H1 (cell line): ENCODE data around the gene PGPEP1. TPM values are rescaled to one million over a fixed set of nuclear protein-coding genes. Genes with fewer than 3 reads are reported as not detected.

Source experiments
- CTCF ChIA-PET: fragments of 300-600 bp; sonication (Branson Sonifier 250); formaldehyde crosslinking; loops from one replicate; lab custom pipeline; 2021; ENCODE audit not compliant: partially characterized antibody; lab: Charles Lee
- POLR2A ChIA-PET: fragments of 300-600 bp; sonication (Branson Sonifier 250); formaldehyde crosslinking; loops from one replicate; lab custom pipeline; 2021; ENCODE audit warnings: inconsistent platforms; ENCODE audit not compliant: partially characterized antibody; lab: Charles Lee
- DNase-seq, 2 experiments: peaks; one replicate each; pipeline versions ENCODE4 v3.0.0 to v3.0.0-alpha.2; 2010 to 2022; ENCODE audit warnings: low spot score in 2 of 2, low read depth in 1 of 2, mixed read lengths in 1 of 2
- FAIRE-seq: peaks from 2 replicates; lab custom pipeline; 2011; peaks lifted over from hg19 to GRCh38; lab: Jason Lieb, UNC
- H2AFZ ChIP-seq: 2 replicates; pipeline ENCODE4 v1.8.1; 2012; ENCODE audit warnings: low read length, inconsistent platforms
- H2AK5ac ChIP-seq: 2 replicates; pipeline ENCODE4 v1.6.1; 2013; ENCODE audit warnings: low read depth, low read length
- H2BK120ac ChIP-seq: replicated peaks from 2 replicates; pipeline ENCODE3; 2013; ENCODE audit warnings: low read depth, low read length, inconsistent platforms
- H2BK12ac ChIP-seq: 2 replicates; pipeline ENCODE4 v1.6.1; 2013; ENCODE audit warnings: low read depth, low read length
- H2BK15ac ChIP-seq: 2 replicates; pipeline ENCODE4 v1.6.1; 2013; ENCODE audit warnings: low read length
- H2BK20ac ChIP-seq: 2 replicates; pipeline ENCODE4 v1.6.1; 2013; ENCODE audit warnings: low read length
- H2BK5ac ChIP-seq: 2 replicates; pipeline ENCODE4 v1.6.1; 2013; ENCODE audit warnings: low read depth, low read length
- H3K14ac ChIP-seq: 2 replicates; pipeline ENCODE4 v1.6.1; 2013; ENCODE audit warnings: inconsistent platforms; ENCODE audit not compliant: insufficient read length
- H3K18ac ChIP-seq: 2 replicates; pipeline ENCODE4 v1.6.1; 2013; ENCODE audit warnings: low read length; ENCODE audit errors: extremely low read depth
- H3K23ac ChIP-seq: 2 replicates; pipeline ENCODE4 v1.6.1; 2013; ENCODE audit warnings: inconsistent platforms; ENCODE audit not compliant: insufficient read length
- H3K23me2 ChIP-seq: 2 replicates; pipeline ENCODE4 v1.6.1; 2013; ENCODE audit warnings: low read depth, low read length
- H3K27ac ChIP-seq: 2 replicates; pipeline ENCODE4 v1.6.1; 2011; ENCODE audit warnings: low read depth, low read length, inconsistent platforms
- H3K27me3 ChIP-seq, 4 experiments: replicated peaks in 1 of 4; 1 replicate in 1 of 4; 2 replicates in 3 of 4; pipeline versions ENCODE4 v1.6.1 to v1.8.1; 2011 to 2013; ENCODE audit warnings: low read length in 3 of 4, mild to moderate bottlenecking in 3 of 4, inconsistent platforms in 2 of 4, mixed read lengths in 2 of 4, moderate library complexity in 1 of 4; ENCODE audit not compliant: control insufficient read depth in 3 of 4, insufficient read depth in 3 of 4; ENCODE audit errors: extremely low read depth in 1 of 4
- H3K36me3 ChIP-seq, 4 experiments: 2 replicates each; pipeline versions ENCODE4 v1.6.1 to v1.8.1; 2011 to 2013; ENCODE audit warnings: mild to moderate bottlenecking in 4 of 4, low read length in 3 of 4, moderate library complexity in 2 of 4, control low read depth in 1 of 4, inconsistent platforms in 1 of 4; ENCODE audit not compliant: insufficient read depth in 4 of 4, control insufficient read depth in 2 of 4
- H3K4ac ChIP-seq: replicated peaks from 2 replicates; pipeline ENCODE3; 2013; ENCODE audit warnings: low read length, low read depth, mixed read lengths, inconsistent platforms; ENCODE audit not compliant: insufficient read length
- H3K4me1 ChIP-seq, 4 experiments: replicated peaks in 1 of 4; 1 replicate in 1 of 4; 2 replicates in 3 of 4; pipeline versions ENCODE4 v1.6.1 to v1.8.1; 2011 to 2013; ENCODE audit warnings: low read length in 3 of 4, inconsistent platforms in 2 of 4, mixed read lengths in 1 of 4; ENCODE audit not compliant: insufficient read depth in 4 of 4, control insufficient read depth in 3 of 4
- H3K4me2 ChIP-seq, 2 experiments: 2 replicates each; pipeline versions ENCODE4 v1.6.1 to v1.8.1; 2011 to 2013; ENCODE audit warnings: low read depth in 2 of 2, low read length in 2 of 2, control low read depth in 1 of 2, inconsistent platforms in 1 of 2, mild to moderate bottlenecking in 1 of 2; ENCODE audit not compliant: insufficient read depth in 1 of 2
- H3K4me3 ChIP-seq, 4 experiments: fragments of 200-600, 300-600 bp in 1 of 4; sonication (generic), shearing (Covaris generic), sonication (Bioruptor Twin) in 1 of 4; 2 replicates each; pipeline versions ENCODE4 v1.5.1 to v1.8.1; 2011 to 2016; ENCODE audit warnings: low read length in 4 of 4, low read depth in 3 of 4, control low read depth in 2 of 4, inconsistent platforms in 2 of 4, mild to moderate bottlenecking in 2 of 4, mixed read lengths in 1 of 4, moderate library complexity in 1 of 4; ENCODE audit not compliant: insufficient read depth in 2 of 4; ENCODE audit errors: extremely low read depth in 1 of 4
- H3K56ac ChIP-seq: replicated peaks from 2 replicates; pipeline ENCODE3; 2013; ENCODE audit warnings: low read depth, mild to moderate bottlenecking, mixed read lengths, low read length, inconsistent platforms; ENCODE audit not compliant: insufficient read length
- H3K79me1 ChIP-seq: 2 replicates; pipeline ENCODE4 v1.6.1; 2013; ENCODE audit warnings: low read depth, low read length, control low read depth
- H3K79me2 ChIP-seq, 2 experiments: 2 replicates each; pipeline versions ENCODE4 v1.6.1 to v1.8.1; 2012 to 2013; ENCODE audit warnings: low read length in 2 of 2, mild to moderate bottlenecking in 2 of 2, inconsistent platforms in 1 of 2; ENCODE audit not compliant: insufficient read depth in 2 of 2, control insufficient read depth in 1 of 2
- H3K9ac ChIP-seq, 4 experiments: replicated peaks in 1 of 4; 1 replicate in 1 of 4; 2 replicates in 3 of 4; pipeline versions ENCODE4 v1.6.1 to v1.8.1; 2011 to 2013; ENCODE audit warnings: low read depth in 3 of 4, low read length in 3 of 4, control low read depth in 2 of 4, mild to moderate bottlenecking in 2 of 4, moderate library complexity in 2 of 4, inconsistent platforms in 1 of 4; ENCODE audit errors: extremely low read depth in 1 of 4
- H3K9me3 ChIP-seq, 2 experiments: 2 replicates each; pipeline versions ENCODE4 v1.6.1 to v1.8.1; 2012 to 2013; ENCODE audit warnings: mild to moderate bottlenecking in 2 of 2, moderate library complexity in 2 of 2, control low read depth in 1 of 2, inconsistent platforms in 1 of 2, low read depth in 1 of 2, low read length in 1 of 2, mixed read lengths in 1 of 2; ENCODE audit not compliant: insufficient read depth in 2 of 2
- H4K20me1 ChIP-seq, 2 experiments: replicated peaks in 1 of 2; 2 replicates each; pipeline versions ENCODE3 to v1.8.1; 2011 to 2013; ENCODE audit warnings: inconsistent platforms in 2 of 2, low read length in 2 of 2, mild to moderate bottlenecking in 1 of 2; ENCODE audit not compliant: insufficient read depth in 2 of 2, control insufficient read depth in 1 of 2
- H4K5ac ChIP-seq: 2 replicates; pipeline ENCODE4 v1.6.1; 2013; ENCODE audit warnings: low read length, low read depth, mixed read lengths, inconsistent platforms; ENCODE audit not compliant: insufficient read length
- H4K8ac ChIP-seq: 2 replicates; pipeline ENCODE4 v1.8.0; 2013; ENCODE audit warnings: mild to moderate bottlenecking, moderate library complexity, low read length, inconsistent platforms; ENCODE audit not compliant: insufficient read depth; ENCODE audit errors: extremely low read depth
- H4K91ac ChIP-seq: replicated peaks from 2 replicates; pipeline ENCODE3; 2013; ENCODE audit warnings: low read length, mixed read lengths, inconsistent platforms; ENCODE audit not compliant: insufficient read length
- CREB1 ChIP-seq: IDR thresholded peaks from 2 replicates; pipeline ENCODE4 v1.6.1; 2012; ENCODE audit warnings: inconsistent platforms
- RBBP5 ChIP-seq: IDR thresholded peaks from 2 replicates; pipeline ENCODE4 v1.7.1; 2012; ENCODE audit warnings: low read depth, mild to moderate bottlenecking, inconsistent platforms, low read length, moderate library complexity, borderline replicate concordance
- RXRA ChIP-seq: IDR thresholded peaks from 2 replicates; pipeline ENCODE4 v1.6.1; 2011; ENCODE audit warnings: low read depth, mild to moderate bottlenecking, low read length, moderate library complexity; ENCODE audit not compliant: insufficient read depth
- WGBS, 2 experiments: shearing (Covaris generic) in 1 of 2; methylation state at CpG; one replicate each; pipeline versions ENCODE4 v1.1.6 to v1.1.7; 2013 to 2015; ENCODE audit warnings: low lambda C conversion rate in 2 of 2, mixed read lengths in 2 of 2, inconsistent platforms in 1 of 2, low coverage in 1 of 2, missing lambda C conversion rate in 1 of 2; ENCODE audit not compliant: insufficient replicate concordance in 2 of 2, insufficient coverage in 1 of 2, insufficient read length in 1 of 2; ENCODE audit errors: extremely low coverage in 1 of 2, missing lambda C conversion rate in 1 of 2; 5-methylcytosine and 5-hydroxymethylcytosine counted together
- polyA plus RNA-seq, 7 experiments: library from polyadenylated mRNA; depleted of rRNA in 3 of 7; stranded (reverse) in 5 of 7; unstranded in 2 of 7; fragments of >200 nt in 5 of 7; fragments of 200-250 nt in 2 of 7; gene quantifications; 1 replicate in 5 of 7; 2 replicates in 1 of 7; 4 replicates in 1 of 7; pipeline versions ENCODE4 v1.2.1 to v1.2.3, GENCODE V29; 2011 to 2013; ENCODE audit warnings: missing spikeins in 2 of 7, mixed read lengths in 2 of 7
- total RNA-seq: library from RNA; stranded (reverse); fragmentation: NEBNext Ultra II Directional; extraction: Animal tissue kit (Norgen Biotek cat#: 25700); gene quantifications from 2 replicates; pipeline ENCODE4 v1.2.1, GENCODE V29; 2021

PGPEP1 gene
- total and polyA plus RNA-seq, 2 of the 8 experiments (the other 6 are each of a cell fraction or from before 2014, with no cell fraction given), result 17.0 to 33.4 TPM

DNA sequence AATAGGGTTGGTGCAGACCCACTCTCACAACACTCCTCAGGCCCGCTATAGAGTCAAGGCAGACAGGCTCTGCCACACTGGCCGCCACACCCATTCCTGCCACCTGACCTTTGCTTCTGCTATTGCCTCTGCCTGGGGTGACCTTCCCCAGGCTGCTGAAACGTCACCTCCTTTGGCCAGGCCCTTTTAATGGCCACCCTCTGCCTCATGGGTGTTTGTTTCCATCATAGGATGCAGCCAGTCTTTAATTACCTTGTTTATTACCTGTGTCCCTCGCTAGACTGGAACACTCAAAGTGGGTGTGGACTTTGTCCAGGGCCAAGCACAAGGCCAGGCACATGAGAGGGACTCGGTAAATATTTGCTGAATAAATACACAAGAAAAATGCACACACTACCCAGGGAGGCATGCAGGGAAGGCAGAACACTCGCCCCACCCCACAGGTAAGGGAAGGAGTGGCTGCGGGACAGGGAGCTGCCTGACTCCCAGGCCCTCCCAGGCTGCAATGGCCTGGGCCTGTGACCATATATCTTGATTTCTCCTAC lies 20.7 kb upstream of the PGPEP1 start:
- no peak overlapping the region for H4K8ac ChIP-seq
- no peak overlapping the region for H2BK15ac ChIP-seq
- 0 out of 2 replicates have a peak overlapping the region, but pooled peaks have one; percentile 19 for H2AK5ac ChIP-seq
- H4K91ac ChIP-seq, result no peak overlapping the region
- no peak overlapping the region for H3K27ac ChIP-seq
- no peaks in the 10 kb centered on the region for H3K23me2 ChIP-seq
- H2BK5ac ChIP-seq, result peak overlapping the region; percentile 71; the same call in 1 of the 2 replicates
- H3K4ac ChIP-seq, result no peak overlapping the region
- ChIA-PET POLR2A (interaction anchor here (1.0 to 13.8 kb wide), 4 partner anchors 8 to 40 kb away, joined by 3 to 200 read pairs (median 18); partner anchors contain the start of gene JUND), CTCF (interaction anchor here (0.7 to 13.7 kb wide), 8 partner anchors 12 to 211 kb away, joined by 3 to 242 read pairs (median 14); partner anchors contain the start of genes IQCN and JUND)
- H3K14ac ChIP-seq, result no peak overlapping the region
- no peaks in the 10 kb centered on the region for H3K27me3 ChIP-seq
- no peak overlapping the region for H3K18ac ChIP-seq
- FAIRE-seq, result no peak
- WGBS, 2 experiments, result 93% methylated on average over 7 of the region's 7 CpGs; no CpG with 5 or more reads in 1 of the 2 experiments
- H3K56ac ChIP-seq, result no peak overlapping the region
- H3K9me3 ChIP-seq, result no peaks in the 10 kb centered on the region
- no peak overlapping the region for H3K23ac ChIP-seq
- peaks cover 18% of the 10 kb centered on the region for H3K79me1 ChIP-seq
- H3K9ac ChIP-seq, result no peak overlapping the region; a peak in 1 of 7 replicates
- TF ChIP-seq RXRA (no peak), RBBP5 (no peak), CREB1 (no peak)
- no peak overlapping the region for H3K4me2 ChIP-seq
- peaks cover 0 to 18% (median 0%) of the 10 kb centered on the region in 4 experiments; a peak in 2 of 8 replicates for H3K36me3 ChIP-seq
- H2BK120ac ChIP-seq, result no peak overlapping the region
- no peak overlapping the region for H4K5ac ChIP-seq
- H2BK20ac ChIP-seq, result no peak overlapping the region
- H2BK12ac ChIP-seq, result no peak overlapping the region
- peaks cover 6 to 20% of the 10 kb centered on the region in 2 experiments for H4K20me1 ChIP-seq
- H3K79me2 ChIP-seq, result peaks cover 20 to 45% of the 10 kb centered on the region in 2 experiments
- no peak overlapping the region for H2AFZ ChIP-seq
- H3K4me3 ChIP-seq, result no peak overlapping the region
- peaks cover 6 to 9% (median 7%) of the 10 kb centered on the region in 4 experiments for H3K4me1 ChIP-seq
- no peak for DNase-seq
